Measurements from ENCODE around the gene RASA3. TPM values are rescaled to one million over a fixed set of nuclear protein-coding genes. Genes with fewer than 3 reads are reported as not detected.
"Not testable (repeated sequence)": the region's sequence is repeated elsewhere in the genome, so short reads cannot be mapped to it uniquely, and the experiment has no call there.

Gene RASA3
- total RNA-seq, 2 donors from 2014 or later, result 8.6 to 12.5 TPM

DNA sequence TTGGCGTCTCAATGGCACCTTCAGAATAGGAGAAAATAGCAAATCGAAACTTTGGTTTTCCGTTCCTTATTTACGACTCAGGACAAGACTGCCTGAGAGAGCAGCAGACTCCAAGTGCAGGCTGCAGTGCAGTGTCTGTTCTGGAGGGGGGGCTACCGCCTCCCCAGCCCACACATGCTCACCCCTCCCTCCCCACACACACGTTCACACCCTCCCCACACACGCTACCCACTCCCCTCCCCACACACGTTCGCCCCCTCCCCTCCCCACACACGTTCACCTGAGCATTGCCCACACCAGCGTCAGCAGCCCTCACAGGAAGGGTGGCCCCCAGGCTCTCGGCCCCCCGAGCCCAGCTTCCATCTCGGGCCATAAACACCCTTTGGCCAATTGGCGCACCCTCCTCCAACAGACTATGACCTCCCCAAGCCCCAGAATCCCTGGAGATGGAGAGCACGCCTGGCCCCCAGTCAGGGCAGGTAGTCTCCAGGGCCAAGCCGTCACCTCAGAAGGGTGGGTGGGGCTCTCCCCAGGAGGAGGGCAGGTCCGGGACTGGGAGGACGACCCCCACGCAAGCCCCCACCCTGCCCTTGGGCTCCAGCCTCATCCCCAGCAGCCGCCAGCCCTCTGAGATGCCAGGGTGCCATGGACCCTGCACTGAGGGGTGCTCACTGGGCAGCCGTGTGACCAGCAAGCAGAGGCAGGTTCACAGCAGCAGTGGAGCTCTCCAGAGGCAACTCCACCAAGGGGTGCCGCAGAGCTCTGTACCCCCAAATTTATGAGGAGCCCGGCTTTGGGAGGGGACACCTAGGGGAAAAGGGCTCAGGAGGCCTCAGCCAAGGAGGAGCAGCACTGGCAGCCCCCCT is 27.5 kb downstream of the RASA3 start:
- Histone ChIP-seq H3K27me3 (replicated peaks; ENCODE audit: insufficient read depth) (no peaks in the 10 kb centered on the region), H3K36me3 (no peaks in the 10 kb centered on the region), H3K4me1 (replicated peaks) (no peaks in the 10 kb centered on the region), H3K27ac (no peak overlapping the region), H3K9me3 (no peaks in the 10 kb centered on the region), H3K4me3 (no peak overlapping the region)
- intact Hi-C loops (cut with DNase I), result no loop called here
- TF ChIP-seq POLR2A (IDR thresholded peaks at IDR 0.05) (no peak), POLR2AphosphoS5 (IDR thresholded peaks at IDR 0.05) (no peak)
- TF ChIP-seq, protein P1, sequence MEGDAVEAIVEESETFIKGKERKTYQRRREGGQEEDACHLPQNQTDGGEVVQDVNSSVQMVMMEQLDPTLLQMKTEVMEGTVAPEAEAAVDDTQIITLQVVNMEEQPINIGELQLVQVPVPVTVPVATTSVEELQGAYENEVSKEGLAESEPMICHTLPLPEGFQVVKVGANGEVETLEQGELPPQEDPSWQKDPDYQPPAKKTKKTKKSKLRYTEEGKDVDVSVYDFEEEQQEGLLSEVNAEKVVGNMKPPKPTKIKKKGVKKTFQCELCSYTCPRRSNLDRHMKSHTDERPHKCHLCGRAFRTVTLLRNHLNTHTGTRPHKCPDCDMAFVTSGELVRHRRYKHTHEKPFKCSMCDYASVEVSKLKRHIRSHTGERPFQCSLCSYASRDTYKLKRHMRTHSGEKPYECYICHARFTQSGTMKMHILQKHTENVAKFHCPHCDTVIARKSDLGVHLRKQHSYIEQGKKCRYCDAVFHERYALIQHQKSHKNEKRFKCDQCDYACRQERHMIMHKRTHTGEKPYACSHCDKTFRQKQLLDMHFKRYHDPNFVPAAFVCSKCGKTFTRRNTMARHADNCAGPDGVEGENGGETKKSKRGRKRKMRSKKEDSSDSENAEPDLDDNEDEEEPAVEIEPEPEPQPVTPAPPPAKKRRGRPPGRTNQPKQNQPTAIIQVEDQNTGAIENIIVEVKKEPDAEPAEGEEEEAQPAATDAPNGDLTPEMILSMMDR (IDR thresholded peaks at IDR 0.05), result no peak
- no peak for DNase-seq (ENCODE audit: low spot score)
- 81% methylated on average over 24 of the region's 24 CpGs for WGBS

DNA sequence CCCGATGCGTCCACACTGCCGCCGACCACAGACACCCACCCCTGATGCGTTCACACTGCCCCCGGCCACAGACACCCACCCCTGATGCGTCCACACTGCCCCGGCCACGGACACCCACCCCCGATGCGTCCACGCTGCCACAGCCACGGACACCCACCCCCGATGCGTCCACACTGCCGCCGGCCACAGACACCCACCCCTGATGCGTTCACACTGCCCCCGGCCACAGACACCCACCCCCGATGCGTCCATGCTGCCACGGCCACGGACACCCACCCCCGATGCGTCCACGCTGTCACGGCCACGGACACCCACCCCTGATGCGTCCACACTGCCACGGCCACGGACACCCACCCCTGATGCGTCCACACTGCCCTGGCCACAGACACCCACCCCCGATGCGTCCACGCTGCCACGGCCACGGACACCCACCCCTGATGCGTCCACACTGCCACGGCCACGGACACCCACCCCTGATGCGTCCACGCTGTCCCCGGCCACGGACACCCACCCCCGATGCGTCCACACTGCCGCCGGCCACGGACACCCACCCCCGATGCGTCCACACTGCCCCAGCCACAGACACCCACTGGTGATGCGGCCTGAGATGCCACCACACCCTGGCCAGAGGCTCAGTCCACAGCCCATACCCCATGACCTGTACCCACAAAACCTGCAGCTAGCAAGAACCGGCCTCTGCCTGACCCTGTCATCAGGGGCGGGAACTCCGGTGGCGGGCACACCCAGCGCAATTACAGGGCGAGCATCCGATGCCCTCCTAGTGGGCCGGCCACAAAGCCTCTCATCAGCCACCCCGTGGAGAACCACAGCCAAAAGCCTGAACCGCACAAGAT is 28.4 kb downstream of the RASA3 start:
- intact Hi-C loops (cut with DNase I), result no loop called here
- TF ChIP-seq POLR2AphosphoS5 (IDR thresholded peaks at IDR 0.05) (no peak), POLR2A (IDR thresholded peaks at IDR 0.05) (no peak)
- TF ChIP-seq, protein P1 (IDR thresholded peaks at IDR 0.05), result no peak
- no peaks in the 10 kb centered on the region for H3K9me3 ChIP-seq
- H3K27ac ChIP-seq, result no peak overlapping the region
- DNase-seq (ENCODE audit: low spot score), result no peak
- WGBS, result 89% methylated on average over 16 of the region's 62 CpGs
- no peaks in the 10 kb centered on the region for H3K36me3 ChIP-seq
- no peaks in the 10 kb centered on the region for H3K27me3 ChIP-seq (replicated peaks; ENCODE audit: insufficient read depth)
- H3K4me3 ChIP-seq, result no peak overlapping the region
- H3K4me1 ChIP-seq (replicated peaks), result no peaks in the 10 kb centered on the region

DNA sequence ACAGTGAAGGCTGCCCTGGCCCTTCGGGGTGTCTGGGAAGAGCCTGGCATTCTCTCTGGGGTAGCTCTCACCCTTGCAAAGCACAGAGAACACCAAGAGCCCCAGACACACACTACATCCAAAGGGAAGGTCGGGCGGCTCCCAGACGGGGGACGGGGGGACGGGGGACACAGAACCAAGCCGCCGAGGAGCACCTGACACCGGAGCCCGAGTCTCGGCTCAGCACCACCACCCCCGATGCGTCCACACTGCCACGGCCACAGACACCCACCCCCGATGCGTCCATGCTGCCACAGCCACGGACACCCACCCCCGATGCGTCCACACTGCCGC is 29.2 kb downstream of the RASA3 start:
- H3K4me1 ChIP-seq (replicated peaks); H3K9me3 ChIP-seq; H3K4me3 ChIP-seq; intact Hi-C loops (cut with DNase I); DNase-seq (ENCODE audit: low spot score); H3K27ac ChIP-seq; H3K27me3 ChIP-seq (replicated peaks; ENCODE audit: insufficient read depth); H3K36me3 ChIP-seq: not testable (repeated sequence)
- 98% methylated on average over 16 of the region's 20 CpGs for WGBS

DNA sequence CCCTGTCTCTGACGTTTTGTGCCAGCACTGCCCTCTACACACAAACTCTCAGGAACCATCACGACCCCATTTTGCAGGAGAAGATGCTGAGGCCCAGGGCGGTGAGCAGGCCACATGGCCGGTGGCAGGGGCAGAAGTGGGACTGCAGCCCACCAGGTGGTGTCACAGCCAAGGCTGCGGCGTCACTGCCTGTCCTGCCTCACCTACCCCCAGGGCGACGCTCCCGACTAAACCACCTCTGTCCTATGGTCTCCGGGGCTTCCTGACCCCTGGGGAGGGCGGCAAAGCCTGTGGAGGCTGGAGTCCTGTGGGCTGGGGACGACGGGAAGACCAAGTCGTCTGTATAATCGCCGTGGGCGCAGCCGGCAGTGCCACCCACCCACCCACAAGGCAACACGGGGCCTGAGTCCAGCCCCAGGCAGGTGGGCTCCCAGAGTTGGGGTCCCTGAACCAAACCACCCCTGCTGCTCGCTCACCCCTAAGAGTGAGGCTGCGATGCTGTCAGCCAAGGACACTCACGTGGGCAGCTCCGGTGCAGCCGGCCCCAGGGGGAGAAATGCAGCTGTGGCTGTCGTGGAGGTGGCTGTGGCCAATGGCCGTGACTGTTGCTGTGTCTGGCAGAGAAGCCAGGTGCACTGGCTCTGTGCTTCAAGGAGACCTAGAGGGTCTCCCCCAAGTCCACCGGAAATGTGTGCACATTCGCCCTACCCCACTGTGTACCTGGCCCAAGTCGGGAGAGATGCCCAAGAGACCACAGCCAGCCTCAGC is 29.7 kb downstream of the RASA3 start:
- no peak overlapping the region for H3K4me3 ChIP-seq
- no peak overlapping the region for H3K27ac ChIP-seq
- H3K36me3 ChIP-seq, result no peaks in the 10 kb centered on the region
- no peak for DNase-seq (ENCODE audit: low spot score)
- no peaks in the 10 kb centered on the region for H3K9me3 ChIP-seq
- H3K4me1 ChIP-seq (replicated peaks), result no peaks in the 10 kb centered on the region
- intact Hi-C loops (cut with DNase I), result no loop called here
- no peak for TF ChIP-seq POLR2AphosphoS5 (IDR thresholded peaks at IDR 0.05)
- TF ChIP-seq, protein P1 (IDR thresholded peaks at IDR 0.05), result no peak
- H3K27me3 ChIP-seq (replicated peaks; ENCODE audit: insufficient read depth), result no peaks in the 10 kb centered on the region
- WGBS, result 92% methylated on average over 29 of the region's 29 CpGs

DNA sequence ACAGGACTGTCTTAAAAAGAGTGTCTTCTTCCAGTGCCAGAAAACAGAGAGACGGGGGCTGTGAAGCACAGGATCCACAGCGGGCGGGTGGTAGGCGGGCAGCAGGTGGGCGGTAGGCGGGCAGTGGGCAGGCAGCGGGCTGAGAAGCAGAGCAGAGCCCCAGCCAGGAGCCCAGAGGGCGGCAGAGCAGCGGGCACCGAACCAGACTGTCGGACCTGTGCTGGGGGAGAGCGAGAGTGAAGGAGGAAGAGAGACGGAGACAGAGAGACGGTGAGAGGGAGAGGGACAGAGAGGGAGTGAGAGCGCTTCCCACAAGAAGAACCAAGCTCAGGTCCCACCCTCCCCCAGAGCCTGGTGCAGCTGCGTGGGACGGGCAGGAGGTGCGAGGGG is 30.3 kb downstream of the RASA3 start:
- H3K36me3 ChIP-seq, result no peaks in the 10 kb centered on the region
- H3K27ac ChIP-seq, result no peak overlapping the region
- DNase-seq (ENCODE audit: low spot score), result no peak
- WGBS, result 94% methylated on average over 18 of the region's 18 CpGs
- no peaks in the 10 kb centered on the region for H3K4me1 ChIP-seq (replicated peaks)
- no peaks in the 10 kb centered on the region for H3K9me3 ChIP-seq
- H3K4me3 ChIP-seq, result no peak overlapping the region
- TF ChIP-seq POLR2A (IDR thresholded peaks at IDR 0.05) (no peak), POLR2AphosphoS5 (IDR thresholded peaks at IDR 0.05) (no peak)
- TF ChIP-seq, protein P1 (IDR thresholded peaks at IDR 0.05), result no peak
- no peaks in the 10 kb centered on the region for H3K27me3 ChIP-seq (replicated peaks; ENCODE audit: insufficient read depth)
- intact Hi-C loops (cut with DNase I), result no loop called here
